ENCODE results near the gene ZNF608. TPM values are rescaled to one million over a fixed set of nuclear protein-coding genes. Genes with fewer than 3 reads are reported as not detected.

ZNF608 gene
- total RNA-seq, 1 experiment from 2014 or later = 5.6 TPM

DNA sequence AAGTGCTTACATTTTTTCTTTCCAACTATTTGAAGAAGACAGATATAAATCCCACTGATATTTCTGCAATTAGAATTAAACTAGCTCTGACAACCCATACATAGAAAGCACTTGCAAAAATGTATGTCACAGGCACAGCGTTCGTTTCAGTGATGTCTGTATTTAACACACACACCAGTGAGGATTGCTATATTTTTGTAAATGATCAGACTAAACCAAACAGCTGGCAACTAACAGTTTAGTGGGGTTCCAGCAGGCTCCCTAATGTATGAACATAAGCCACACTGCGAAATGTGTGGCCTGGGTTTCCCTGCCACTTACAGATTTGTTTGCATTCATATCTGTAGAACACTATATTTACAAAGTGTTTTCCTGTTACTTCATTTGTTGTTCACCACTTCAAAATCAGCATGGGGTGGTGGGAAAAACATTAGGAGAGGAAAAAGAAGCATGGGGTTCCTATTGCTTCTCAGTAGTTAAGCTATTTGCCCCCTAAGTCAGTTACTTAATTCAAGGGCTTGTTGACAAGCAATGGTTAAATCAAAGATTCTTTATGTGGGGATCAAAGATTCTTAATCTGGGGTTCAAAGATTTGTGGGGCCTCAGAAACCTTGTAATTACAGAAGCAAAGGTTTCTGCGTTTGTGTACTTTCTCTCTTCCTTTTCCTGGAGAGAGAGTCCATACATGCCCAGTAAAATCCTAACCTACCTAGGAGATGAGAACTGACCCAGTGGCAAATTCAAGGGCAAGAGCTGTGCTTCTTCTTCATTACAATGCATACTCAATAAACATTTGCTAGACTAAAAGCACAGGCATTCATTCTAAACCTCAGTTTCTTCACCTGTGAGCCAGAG is 27.1 kb downstream of the ZNF608 start:
- no peaks in the 10 kb centered on the region for H3K9me2 ChIP-seq (ENCODE audit: insufficient read depth)
- no peak for TF ChIP-seq JUND (IDR thresholded peaks at IDR 0.05)
- TF ChIP-seq, protein P1, sequence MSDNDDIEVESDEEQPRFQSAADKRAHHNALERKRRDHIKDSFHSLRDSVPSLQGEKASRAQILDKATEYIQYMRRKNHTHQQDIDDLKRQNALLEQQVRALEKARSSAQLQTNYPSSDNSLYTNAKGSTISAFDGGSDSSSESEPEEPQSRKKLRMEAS (IDR thresholded peaks at IDR 0.05) = no peak
- TF ChIP-seq ZFX (IDR thresholded peaks at IDR 0.05) = no peak
- no peak for TF ChIP-seq YY1 (IDR thresholded peaks at IDR 0.05; ENCODE audit: extremely low read depth, insufficient replicate concordance, low read depth, low read length)
- TF ChIP-seq SRF (IDR thresholded peaks at IDR 0.05; ENCODE audit: low read depth) = no peak
- TF ChIP-seq ZNF274 (IDR thresholded peaks at IDR 0.05; ENCODE audit: low read depth, low read length) = no peak
- no peak for TF ChIP-seq POLR2AphosphoS5 (IDR thresholded peaks at IDR 0.05; ENCODE audit: low read depth, low read length)
- TF ChIP-seq TCF7L2 (IDR thresholded peaks at IDR 0.05; ENCODE audit: borderline replicate concordance, extremely low read depth, insufficient read depth, insufficient read length) = no peak
- no peak for TF ChIP-seq CEBPB (IDR thresholded peaks at IDR 0.05; ENCODE audit: low read depth)
- TF ChIP-seq, protein P2, sequence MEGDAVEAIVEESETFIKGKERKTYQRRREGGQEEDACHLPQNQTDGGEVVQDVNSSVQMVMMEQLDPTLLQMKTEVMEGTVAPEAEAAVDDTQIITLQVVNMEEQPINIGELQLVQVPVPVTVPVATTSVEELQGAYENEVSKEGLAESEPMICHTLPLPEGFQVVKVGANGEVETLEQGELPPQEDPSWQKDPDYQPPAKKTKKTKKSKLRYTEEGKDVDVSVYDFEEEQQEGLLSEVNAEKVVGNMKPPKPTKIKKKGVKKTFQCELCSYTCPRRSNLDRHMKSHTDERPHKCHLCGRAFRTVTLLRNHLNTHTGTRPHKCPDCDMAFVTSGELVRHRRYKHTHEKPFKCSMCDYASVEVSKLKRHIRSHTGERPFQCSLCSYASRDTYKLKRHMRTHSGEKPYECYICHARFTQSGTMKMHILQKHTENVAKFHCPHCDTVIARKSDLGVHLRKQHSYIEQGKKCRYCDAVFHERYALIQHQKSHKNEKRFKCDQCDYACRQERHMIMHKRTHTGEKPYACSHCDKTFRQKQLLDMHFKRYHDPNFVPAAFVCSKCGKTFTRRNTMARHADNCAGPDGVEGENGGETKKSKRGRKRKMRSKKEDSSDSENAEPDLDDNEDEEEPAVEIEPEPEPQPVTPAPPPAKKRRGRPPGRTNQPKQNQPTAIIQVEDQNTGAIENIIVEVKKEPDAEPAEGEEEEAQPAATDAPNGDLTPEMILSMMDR (IDR thresholded peaks at IDR 0.05 in 2 of 3, conservative IDR thresholded peaks at IDR 0.05 in 1 of 3; ENCODE audit: borderline replicate concordance in 1 of 3, insufficient read depth in 1 of 3, low read depth in 2 of 3, low read length in 2 of 3) = no peak
- TF ChIP-seq SIN3A (IDR thresholded peaks at IDR 0.05; ENCODE audit: low read depth) = no peak
- no peak for TF ChIP-seq RAD21 (IDR thresholded peaks at IDR 0.05; ENCODE audit: low read depth)
- no peak for TF ChIP-seq EGR1 (IDR thresholded peaks at IDR 0.05; ENCODE audit: low read depth)
- no peak for TF ChIP-seq CBX3 (IDR thresholded peaks at IDR 0.05; ENCODE audit: low read depth)
- no peaks in the 10 kb centered on the region for H4K20me1 ChIP-seq (ENCODE audit: insufficient read depth)
- DNase-seq (ENCODE audit: low read depth, low spot score) (no peak), ATAC-seq (no peak)
- H3K9me3 ChIP-seq (ENCODE audit: control insufficient read depth in 1 of 2, insufficient read depth in 1 of 2, low read depth in 1 of 2, low read length in 2 of 2) = no peaks in the 10 kb centered on the region
- H3K9ac ChIP-seq (ENCODE audit: low read length) = no peak overlapping the region
- no peak overlapping the region for H3K4me3 ChIP-seq (replicated peaks in 1 of 2; ENCODE audit: low read depth in 1 of 2, low read length in 2 of 2)
- H2AFZ ChIP-seq (ENCODE audit: low read depth, low read length, poor library complexity, severe bottlenecking) = no peak overlapping the region
- RAD21 ChIA-PET (ENCODE audit: low non-redundant PET in 1 of 2, low total read pairs in 2 of 2, uncharacterized antibody in 2 of 2, unreplicated experiment in 2 of 2) = interaction anchor here in 1 of 2 experiments (0.6 kb wide), 1 partner anchor 128 kb away, joined by 3 read pairs; no protein-coding TSS in a partner anchor
- peaks cover 0 to 7% of the 10 kb centered on the region in 2 experiments; a peak in 2 of 4 replicates for H3K4me1 ChIP-seq (ENCODE audit: control insufficient read depth in 1 of 2, insufficient read depth in 2 of 2, low read length in 2 of 2)
- no peak overlapping the region for H3K4me2 ChIP-seq (ENCODE audit: low read length)
- H3K27ac ChIP-seq (ENCODE audit: low read depth, low read length) = no peak overlapping the region
- no peaks in the 10 kb centered on the region for H3K27me3 ChIP-seq (ENCODE audit: insufficient read depth, low read length)
- CTCF ChIA-PET = no interaction called here
- H3K36me3 ChIP-seq (ENCODE audit: control insufficient read depth in 1 of 2, insufficient read depth in 2 of 2, low read length in 2 of 2) = no peaks in the 10 kb centered on the region
- intact Hi-C loops (cut with micrococcal nuclease) = no loop called here
- POLR2A ChIA-PET = interaction anchor here (1.9 kb wide), 1 partner anchor 29 kb away, joined by 8 read pairs; no protein-coding TSS in a partner anchor
- BruUV-seq (replicated peaks) = no TSS peak
- H3K79me2 ChIP-seq (ENCODE audit: insufficient read depth, low read length) = no peaks in the 10 kb centered on the region

All from HCT116 (cell line).